Renal cortical epithelial cell (primary cell): Measurements from ENCODE around the gene CFAP298. TPM values are rescaled to one million over a fixed set of nuclear protein-coding genes. Genes with fewer than 3 reads are reported as not detected.
A peak's percentile ranks its signal among the peaks of the same experiment; 100 is the strongest.
"Not testable (repeated sequence)": the region's sequence is repeated elsewhere in the genome, so short reads cannot be mapped to it uniquely, and the experiment has no call there.

Experiments used
- DNase-seq: peaks from one replicate; pipeline ENCODE4 v3.0.0-alpha.2; 2011; ENCODE audit warnings: low read depth
- total RNA-seq: library from RNA; depleted of rRNA; stranded (reverse); fragments of >200 nt; gene quantifications from 2 replicates; pipeline ENCODE4 v1.2.3, GENCODE V29; 2014

CFAP298 gene
- total RNA-seq: 32.0 and 36.1 TPM in 2 replicates

GRCh38 chr21:32612075-32612998 is at the start of gene CFAP298:
TSS of gene CFAP298 (minus strand) at chr21:32612377. CDS start at chr21:32612243, 134 bp downstream.
- DNase-seq: peak; percentile 91

- peak; percentile 7 for DNase-seq
These were observed 49.0 kb upstream of the CFAP298 start for GRCh38 chr21:32661026-32661782.

GRCh38 chr21:32658524-32658923 is 46.3 kb upstream of the CFAP298 start:
- DNase-seq: no peak

GRCh38 chr21:32653326-32653901 is 41.2 kb upstream of the CFAP298 start:
- peak; percentile 47 for DNase-seq

DNA sequence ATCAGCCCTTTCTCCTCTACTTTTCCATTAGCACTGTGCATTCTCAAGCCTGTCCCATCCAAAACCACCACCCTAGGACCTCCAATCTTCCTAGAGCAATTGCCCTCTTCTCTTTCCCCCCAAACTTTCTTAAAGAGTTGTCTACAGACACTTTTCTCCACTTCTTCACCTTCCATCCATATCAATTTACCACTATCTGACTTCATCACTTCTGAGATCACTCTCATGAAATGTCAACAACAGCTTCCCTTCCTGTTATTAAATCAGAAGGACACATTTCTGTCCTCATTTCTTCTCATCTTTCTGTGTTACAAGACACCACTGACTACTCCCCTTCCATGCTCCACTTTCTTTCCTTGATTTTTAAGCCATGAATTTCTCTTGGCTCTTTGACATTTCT is 36.0 kb upstream of the CFAP298 start:
- no peak for DNase-seq

- no peak for DNase-seq
These were observed 33.3 kb upstream of the CFAP298 start for GRCh38 chr21:32645261-32646182.

DNA sequence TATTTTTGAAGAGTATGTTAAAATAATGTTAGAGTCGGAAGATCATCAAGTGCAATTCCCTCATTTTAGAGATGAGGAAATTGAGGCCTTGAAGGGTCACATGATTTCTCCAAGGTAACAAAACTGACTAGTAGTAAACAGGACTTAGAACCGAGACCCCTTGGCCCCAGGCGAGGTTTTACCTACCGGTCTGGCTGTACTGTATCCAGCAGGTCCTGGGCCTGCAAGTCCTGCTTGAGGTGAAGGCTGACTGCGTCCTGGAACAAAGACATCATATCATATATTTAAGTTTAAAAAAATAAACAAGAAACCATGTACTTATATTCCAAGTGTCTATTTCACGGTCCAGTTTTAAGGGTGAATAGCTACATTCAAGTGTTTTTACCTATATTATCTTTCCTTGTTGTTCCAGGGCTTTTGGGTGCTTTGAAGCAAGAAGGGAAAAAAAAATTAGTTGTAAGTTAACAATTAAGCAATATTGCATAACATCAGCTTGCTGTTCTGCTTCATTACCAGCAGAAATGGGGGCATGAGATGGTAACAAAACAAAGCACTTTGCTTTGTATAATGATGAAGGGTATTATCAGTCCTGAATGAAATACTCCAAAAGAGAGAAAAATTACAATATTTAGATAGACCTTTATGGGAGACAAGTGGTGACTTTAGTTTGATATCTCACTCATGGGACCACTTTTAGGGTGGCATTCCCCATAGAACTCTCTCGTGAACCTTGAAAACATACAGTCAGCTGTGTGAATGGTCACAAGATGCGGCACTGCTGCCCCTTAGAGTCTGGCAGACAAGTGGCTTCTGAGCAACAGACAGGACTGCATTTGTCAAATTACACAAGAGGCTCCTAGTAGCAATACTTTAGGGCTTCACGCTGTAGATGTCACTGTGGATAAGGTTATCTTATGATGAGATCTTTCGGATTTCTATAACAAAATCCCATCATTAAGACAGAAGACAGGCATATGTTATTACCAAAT is 29.8 kb upstream of the CFAP298 start:
- DNase-seq: peak; percentile 92

- DNase-seq: no peak
These were observed 14.5 kb upstream of the CFAP298 start for GRCh38 chr21:32626621-32627196.

DNA sequence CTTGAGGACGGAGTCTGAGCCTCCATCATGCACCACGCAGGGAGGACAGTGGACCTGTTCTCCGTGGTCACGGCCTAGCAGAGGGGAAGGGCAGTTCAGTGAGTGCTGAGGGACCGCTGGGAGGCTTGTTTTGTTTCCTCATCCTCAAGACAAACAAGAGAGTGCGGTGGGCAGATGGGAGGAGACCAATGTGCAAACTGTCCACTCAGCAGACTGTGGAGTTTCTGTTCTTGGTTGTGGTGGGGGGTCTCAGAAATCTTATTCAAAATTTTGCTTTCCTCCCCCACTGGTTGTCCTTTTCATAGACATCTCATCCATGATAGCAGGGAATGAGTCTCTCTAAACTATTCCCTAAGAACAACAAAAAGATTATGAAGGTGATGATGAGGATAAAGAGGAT is 6.0 kb upstream of the CFAP298 start:
- DNase-seq: not testable (repeated sequence)

DNA sequence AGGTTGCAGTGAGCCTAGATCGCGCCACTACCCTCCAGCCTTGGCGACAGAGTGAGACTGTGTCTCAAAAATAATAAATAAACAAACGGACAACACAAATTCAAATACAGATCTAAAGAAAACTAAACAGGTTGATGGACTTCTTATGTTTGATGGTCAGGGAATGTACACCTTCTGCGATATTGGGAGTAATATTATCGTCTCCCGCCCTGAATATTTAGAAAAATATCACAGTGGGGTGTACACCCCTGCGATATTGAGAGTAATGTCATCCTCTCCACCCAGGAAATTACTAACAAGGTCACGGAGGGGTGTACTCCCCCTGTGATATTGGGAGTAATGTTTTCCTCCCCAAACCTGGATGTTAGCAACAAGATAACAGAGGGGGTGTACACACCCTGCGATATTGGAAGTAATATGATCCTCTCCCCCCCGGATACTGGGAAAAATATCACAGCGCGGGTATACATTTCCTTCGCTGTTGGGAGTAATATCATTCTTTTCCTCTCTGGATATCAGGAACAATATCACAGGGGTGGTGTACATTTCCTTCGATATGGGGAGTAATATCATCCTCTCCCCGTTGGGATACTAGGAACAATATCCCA is 1.4 kb upstream of the CFAP298 start:
- DNase-seq: no peak

GRCh38 chr21:32612999-32613337 is 791 bp upstream of the CFAP298 start:
- no peak for DNase-seq

DNA sequence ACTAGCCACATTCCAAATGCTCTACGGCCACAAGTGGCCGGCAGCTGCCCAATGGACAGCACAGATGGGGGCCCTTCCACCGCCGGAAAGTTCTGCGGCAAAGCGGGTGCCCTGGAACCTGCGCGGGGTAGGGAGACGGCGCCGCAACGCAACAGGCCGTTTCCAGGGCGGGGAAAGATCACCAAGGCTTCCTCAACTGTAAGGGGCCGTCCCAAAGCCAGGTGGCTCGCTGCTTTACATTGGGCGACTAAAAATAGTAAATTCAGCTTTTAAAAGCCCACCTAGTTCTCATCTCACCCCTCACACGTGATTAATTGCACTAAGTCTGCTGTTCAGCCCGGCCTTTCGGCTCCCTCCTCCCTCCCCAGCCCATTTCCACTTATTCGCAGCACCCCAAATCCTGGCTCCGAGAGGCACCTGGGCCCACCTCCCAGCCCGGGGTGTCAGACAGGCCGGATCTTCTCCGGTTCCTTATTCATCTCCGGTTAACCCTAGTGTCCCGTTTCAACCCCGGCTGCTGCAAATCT is 643 bp downstream of the CFAP298 start:
- DNase-seq: no peak

DNA sequence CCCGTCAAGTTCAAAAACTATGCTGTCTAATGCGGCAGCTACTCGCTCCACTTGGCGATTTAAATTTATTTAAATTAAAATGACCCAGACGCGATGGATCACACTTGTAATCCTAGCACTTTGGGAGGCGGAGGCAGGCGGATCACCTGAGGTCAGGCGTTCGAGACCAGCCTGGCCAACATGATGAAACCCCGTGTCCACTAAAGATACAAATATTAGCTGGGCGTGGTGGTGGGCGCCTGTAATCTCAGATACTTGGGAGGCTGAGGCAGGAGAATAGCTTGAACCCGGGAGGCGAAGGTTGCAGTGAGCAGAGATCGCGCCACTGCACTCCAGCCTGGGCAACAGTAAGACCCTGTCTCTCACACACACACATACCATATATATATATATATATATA is 1.2 kb downstream of the CFAP298 start:
- DNase-seq: not testable (repeated sequence)

DNA sequence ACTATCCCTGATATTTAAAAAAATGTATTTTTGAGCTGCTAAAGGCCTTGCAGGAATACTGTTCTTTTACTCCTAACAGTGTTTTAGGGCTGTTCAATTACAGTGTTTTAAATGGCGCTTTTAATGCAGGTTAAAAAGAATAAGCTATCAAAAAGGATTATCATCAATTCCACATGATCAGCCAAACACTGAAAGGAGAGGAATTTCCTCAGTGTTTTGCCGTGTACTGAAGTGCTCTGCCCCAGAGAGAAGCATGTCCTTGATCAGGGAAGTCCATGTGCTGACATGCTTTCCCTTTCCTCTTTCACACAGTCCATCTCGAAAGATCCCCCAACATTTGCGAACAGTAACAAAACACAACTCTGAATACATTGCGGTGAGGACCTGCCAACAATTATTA is 3.3 kb downstream of the CFAP298 start:
- DNase-seq: no peak

GRCh38 chr21:32605469-32605868 is 6.7 kb downstream of the CFAP298 start:
- DNase-seq: no peak

DNA sequence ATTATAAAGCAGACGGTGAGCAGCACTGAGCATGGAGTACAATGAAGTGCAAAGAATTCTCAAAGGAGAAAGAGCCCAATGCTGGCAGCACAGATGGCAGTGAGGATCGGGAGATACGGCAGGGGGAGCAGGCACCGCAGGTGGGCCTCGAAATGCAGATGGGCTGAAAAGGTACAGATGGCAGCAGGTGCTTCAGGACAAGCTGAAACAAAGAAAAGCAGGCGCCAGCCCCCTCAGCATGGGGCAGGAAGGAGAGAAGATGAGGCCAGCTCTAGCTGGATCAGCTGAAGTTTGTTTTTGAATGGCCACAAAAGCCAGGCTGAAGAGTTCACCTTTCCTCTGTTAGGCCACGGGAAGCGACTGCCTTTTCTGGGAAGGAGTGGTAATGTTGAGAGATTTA is 7.7 kb downstream of the CFAP298 start:
- no peak for DNase-seq

- DNase-seq: no peak
These were observed 9.0 kb downstream of the CFAP298 start for GRCh38 chr21:32603131-32603530.

GRCh38 chr21:32602099-32602498 is 10.1 kb downstream of the CFAP298 start:
- DNase-seq: no peak

DNA sequence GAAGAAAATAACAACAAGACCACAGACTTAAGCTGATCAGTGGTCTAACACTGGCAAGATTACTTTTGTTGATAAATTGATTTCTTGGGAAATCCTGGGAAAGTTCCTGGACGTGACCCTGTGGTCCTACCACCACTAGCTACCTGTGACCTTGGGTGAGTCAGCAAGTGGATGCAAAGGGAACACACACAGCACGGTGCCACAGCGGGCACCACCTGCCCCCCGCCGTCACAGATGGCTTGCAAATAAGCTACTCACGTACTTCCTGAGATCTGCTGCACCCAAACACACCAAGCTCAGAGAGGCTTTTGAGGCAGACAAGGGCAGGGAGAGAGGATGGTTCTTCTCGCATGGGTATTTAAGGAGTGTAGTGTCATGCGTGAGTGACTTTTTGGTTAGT is 12.7 kb downstream of the CFAP298 start:
- peak; percentile 24 for DNase-seq
